Measurements from ENCODE around the gene CALD1.

DNA sequence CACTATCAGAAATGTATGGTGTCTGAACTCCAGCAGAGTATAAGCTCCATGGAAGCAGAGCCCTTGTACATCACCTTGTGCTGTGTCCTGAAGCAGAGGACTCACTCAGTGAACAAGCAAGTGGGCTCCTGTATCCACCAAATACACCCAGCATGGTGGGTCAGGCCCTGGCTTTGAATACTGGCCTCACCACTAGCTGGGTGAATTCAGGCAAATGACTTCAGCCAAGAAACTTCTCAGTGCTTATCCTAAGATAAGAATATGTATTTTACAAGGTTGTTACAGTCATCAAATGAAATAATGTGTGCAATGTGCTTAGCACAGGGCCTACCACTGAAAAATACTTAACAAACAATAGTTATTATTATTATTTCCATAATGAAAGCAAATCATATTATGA, 62.6 kb downstream of the CALD1 start:
- TF ChIP-seq CTCF (IDR thresholded peaks at IDR 0.05) (no peak), ZFX (IDR thresholded peaks at IDR 0.05; ENCODE audit: borderline replicate concordance) (no peak)
